Stimulated activated CD4-positive, alpha-beta T cell treated with anti-CD3 and anti-CD28 coated beads, Interleukin-1b, Interleukin-23, amount 100 ng/mL, for 4 hours (primary cell): ENCODE data around the gene MYO1D.
"Not testable (repeated sequence)": the region's sequence is repeated elsewhere in the genome, so short reads cannot be mapped to it uniquely, and the experiment has no call there.

ENCODE experiments used
- DNase-seq, 2 donors: peaks; one replicate each; pipeline ENCODE4 v3.0.0-alpha.2; 2020; ENCODE audit warnings: low read depth in 2 of 2

The MYO1D gene

DNA sequence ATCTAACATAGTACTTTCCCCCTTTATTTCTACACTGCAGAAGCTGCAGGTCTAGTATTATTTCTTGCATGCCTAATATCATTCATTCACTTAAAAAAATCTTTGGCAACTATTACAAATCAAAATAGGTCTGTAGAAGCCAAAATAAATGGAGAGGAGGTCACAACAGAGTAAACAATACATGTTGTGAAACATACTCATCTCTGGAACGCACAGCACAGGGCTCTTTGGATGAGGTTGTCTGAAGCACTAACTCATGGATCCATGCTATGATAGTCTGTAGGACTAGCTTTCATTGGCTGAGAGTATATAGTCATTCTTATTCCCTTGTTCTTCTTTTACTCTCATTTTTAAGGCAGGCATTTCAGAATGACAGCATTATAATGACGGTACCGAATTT is 21.3 kb downstream of the MYO1D start:
- no peak for DNase-seq

- no peak for DNase-seq
Measured at GRCh38 chr17:32854832-32855389, 22.0 kb downstream of the MYO1D start.

- DNase-seq, result no peak
Measured at GRCh38 chr17:32854207-32854606, 22.7 kb downstream of the MYO1D start.

GRCh38 chr17:32852811-32853210 is 24.1 kb downstream of the MYO1D start:
- no peak for DNase-seq

DNA sequence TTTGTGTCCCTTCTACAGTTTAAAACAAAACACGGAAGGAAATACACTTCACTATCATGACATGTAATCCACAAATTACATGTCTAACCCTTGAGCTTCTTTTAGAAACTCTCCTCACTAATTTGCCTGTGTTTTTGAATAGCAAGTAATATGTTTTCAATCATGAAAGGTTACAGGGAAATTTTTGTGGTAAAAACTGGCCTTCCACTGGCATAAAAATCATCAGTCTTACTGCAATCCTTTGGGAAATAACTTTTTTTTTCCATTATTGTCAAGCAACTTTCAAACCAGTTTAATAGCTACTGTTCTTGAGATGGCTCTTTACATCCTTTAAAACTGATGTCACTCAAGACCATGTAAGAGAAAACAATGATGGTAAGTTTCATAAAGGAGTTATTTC is 27.0 kb downstream of the MYO1D start:
- no peak for DNase-seq

DNA sequence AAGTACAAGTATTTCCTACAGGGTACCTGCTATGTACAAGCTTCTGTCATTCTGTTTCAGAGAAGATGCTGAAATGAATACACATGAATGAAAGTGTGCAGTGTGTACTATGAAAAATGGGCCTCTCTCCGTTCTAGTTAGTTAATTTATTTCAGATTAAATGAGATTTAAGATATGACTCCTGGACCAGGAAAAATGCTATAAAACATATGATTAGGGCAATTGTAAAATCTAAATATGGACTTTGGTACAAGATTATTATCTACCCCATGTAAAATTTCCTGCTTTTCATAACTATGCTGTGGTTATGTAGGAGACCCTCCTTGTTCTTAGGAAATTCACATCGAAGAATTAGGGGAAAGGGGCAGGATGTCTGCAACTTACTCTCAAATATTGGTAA is 28.9 kb downstream of the MYO1D start:
- no peak for DNase-seq

- DNase-seq, result no peak
Measured at GRCh38 chr17:32846143-32846542, 30.8 kb downstream of the MYO1D start.

DNA sequence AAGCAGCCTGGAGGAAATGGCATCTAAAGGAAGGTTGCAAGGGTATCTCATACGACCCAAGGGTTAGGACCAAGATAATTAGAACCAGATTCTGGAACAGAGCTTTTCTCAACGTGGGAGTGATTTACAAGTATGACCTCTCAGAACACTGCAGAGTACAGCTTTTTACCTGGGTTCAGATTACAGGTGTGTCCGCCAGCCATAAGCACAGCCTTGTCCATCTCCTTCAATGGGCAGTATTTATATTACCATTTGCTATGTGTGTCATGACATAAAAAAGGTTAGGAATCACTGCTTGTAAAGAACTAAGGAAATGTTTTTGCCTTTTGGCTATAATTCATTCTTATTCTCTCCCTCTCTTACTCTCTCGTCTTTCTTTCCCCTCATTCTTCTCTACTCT is 36.7 kb downstream of the MYO1D start:
- DNase-seq, result no peak

DNA sequence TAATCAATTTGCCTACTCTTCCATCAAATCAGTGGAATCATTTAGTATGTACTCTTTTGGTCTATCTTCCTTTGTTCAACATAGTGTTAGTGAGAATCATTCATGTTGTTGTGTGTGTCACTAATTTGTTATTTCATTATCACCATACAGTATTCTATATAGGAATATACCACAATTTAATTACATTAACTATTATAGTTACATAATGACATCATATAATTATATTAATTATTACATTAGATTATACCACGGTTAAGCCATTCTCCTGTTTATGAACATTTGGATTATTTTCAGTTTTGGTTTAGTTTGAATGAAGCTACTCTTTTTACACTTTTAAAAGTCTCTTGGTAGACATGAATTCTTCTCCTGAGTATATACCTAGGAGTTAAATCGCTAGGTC is 40.4 kb downstream of the MYO1D start:
- no peak for DNase-seq

- DNase-seq, result no peak
Measured at GRCh38 chr17:32835291-32835761, 41.6 kb downstream of the MYO1D start.

GRCh38 chr17:32834104-32834503 is 42.8 kb downstream of the MYO1D start:
- no peak for DNase-seq

DNA sequence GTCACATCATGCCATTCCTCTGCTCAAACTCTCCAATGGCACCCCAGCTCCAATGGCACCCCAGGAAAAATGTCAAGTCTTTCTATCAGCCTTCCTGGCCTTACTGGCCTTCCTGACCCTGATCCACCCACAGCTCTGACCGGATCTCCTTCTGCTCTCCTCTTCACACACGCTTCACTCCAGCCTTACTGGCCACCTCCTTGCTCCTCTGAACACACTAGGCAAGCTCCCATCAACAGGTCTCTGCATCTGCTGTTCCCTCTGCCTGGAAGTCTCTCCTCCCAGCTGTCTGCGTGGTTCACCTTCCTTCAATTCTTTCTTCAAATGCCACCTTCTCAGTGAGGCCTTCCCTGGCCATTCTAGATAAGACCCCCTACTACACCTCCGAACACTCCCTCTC is 43.4 kb downstream of the MYO1D start:
- no peak for DNase-seq

GRCh38 chr17:32833076-32833475 is 43.8 kb downstream of the MYO1D start:
- no peak for DNase-seq

DNA sequence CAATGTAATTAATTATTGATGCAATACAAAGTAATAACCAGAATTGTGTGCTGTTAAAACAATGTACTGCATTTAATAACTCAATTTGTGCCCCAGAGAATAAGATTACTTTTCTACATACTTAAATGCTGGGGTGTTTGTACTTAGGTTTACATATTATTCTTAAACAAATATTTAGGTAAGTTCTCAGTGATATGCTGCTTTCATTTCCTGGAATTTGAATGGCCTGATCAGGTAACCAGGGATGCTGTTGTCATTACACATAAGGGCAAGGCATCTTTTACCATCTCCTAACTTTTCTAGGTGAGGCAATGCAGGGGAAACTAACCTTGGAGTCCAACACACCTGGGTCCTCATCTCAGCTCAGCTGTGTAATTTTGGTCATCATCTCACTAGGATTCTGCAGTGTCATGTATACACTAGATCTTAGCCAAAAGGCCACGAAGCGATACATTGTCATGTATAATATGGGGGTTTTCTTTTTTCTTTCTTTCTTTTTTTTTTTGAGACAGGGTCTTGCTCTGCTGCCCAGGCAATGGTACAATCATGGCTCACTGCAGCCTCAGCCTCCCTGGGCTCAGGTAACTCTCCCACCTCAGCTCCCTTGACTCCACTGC is 45.2 kb downstream of the MYO1D start:
- DNase-seq, result no peak

- no peak for DNase-seq
Measured at GRCh38 chr17:32831223-32831622, 45.7 kb downstream of the MYO1D start.

DNA sequence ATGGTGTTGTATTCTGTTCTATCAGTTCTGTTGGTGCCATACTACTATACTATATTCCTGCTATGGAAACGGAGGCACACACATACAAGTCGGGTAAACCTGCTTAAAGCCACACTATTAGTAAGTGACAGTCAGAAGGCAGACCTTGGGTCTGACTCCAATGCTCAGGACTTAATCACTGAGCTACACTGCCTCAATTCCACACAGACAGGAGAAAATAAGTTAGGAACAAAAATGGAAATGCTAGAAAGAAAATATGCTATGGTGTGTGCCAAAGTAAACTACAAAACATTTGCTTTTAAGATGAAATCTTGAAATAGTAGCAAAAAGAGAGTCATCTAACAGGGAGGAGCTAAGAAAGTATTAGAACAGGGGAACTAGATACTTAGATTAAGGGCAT is 48.1 kb downstream of the MYO1D start:
- DNase-seq, result no peak

DNA sequence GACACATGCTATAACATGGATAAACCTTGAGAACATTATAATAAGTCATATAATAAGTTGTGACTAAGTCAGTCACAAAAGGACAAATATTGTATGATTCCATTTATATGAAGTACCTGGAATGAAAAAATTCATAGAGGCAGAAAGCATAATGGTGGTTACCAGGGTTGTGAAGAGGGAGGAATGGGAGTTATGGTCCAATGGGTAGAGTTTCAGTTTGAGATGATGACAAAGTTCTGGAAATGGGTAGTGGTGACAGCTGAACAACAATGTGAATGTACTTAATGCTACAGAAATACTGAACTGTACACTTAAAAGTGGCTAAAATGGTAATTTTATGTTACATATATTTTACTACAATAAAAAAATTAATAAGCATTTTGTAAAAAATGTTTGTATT is 49.7 kb downstream of the MYO1D start:
- DNase-seq, result no peak

- no peak for DNase-seq
Measured at GRCh38 chr17:32826076-32826475, 50.8 kb downstream of the MYO1D start.

DNA sequence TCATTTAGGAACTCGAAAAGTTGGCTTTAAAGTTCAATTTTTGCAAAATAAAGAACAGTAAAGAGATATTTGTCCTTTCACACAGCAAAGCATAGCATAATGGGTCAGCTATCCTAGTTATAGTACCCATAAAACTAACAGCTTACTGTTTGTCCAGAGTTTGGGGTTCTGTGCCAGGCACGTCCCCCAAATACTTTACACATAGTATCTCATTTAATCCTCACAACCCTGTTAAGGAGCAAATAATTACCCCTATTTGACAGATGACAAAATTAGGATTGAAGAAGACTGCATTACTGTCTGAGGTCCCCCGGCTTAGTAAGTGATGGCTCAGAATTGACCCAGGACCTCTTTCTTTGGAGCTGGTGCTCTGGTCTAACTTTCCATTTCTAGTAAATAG is 52.6 kb downstream of the MYO1D start:
- DNase-seq, result no peak

GRCh38 chr17:32822996-32823395 is 53.9 kb downstream of the MYO1D start:
- DNase-seq, result no peak

- DNase-seq, result not testable (repeated sequence)
Measured at GRCh38 chr17:32821987-32822934, 54.7 kb downstream of the MYO1D start.

- no peak for DNase-seq
Measured at GRCh38 chr17:32820440-32820839, 56.5 kb downstream of the MYO1D start.

GRCh38 chr17:32819787-32820186 is 57.1 kb downstream of the MYO1D start:
- no peak for DNase-seq
